H1 (cell line): ENCODE data around the gene COL5A2. TPM values are rescaled to one million over a fixed set of nuclear protein-coding genes. Genes with fewer than 3 reads are reported as not detected.

Experiments
- CTCF ChIA-PET: fragments of 300-600 bp; sonication (Branson Sonifier 250); formaldehyde crosslinking; loops from one replicate; lab custom pipeline; 2021; ENCODE audit not compliant: partially characterized antibody; lab: Charles Lee
- POLR2A ChIA-PET: fragments of 300-600 bp; sonication (Branson Sonifier 250); formaldehyde crosslinking; loops from one replicate; lab custom pipeline; 2021; ENCODE audit warnings: inconsistent platforms; ENCODE audit not compliant: partially characterized antibody; lab: Charles Lee
- DNase-seq, 2 experiments: peaks; one replicate each; pipeline versions ENCODE4 v3.0.0 to v3.0.0-alpha.2; 2010 to 2022; ENCODE audit warnings: low spot score in 2 of 2, low read depth in 1 of 2, mixed read lengths in 1 of 2
- FAIRE-seq: peaks from 2 replicates; lab custom pipeline; 2011; peaks lifted over from hg19 to GRCh38; lab: Jason Lieb, UNC
- H2AFZ ChIP-seq: 2 replicates; pipeline ENCODE4 v1.8.1; 2012; ENCODE audit warnings: low read length, inconsistent platforms
- H2AK5ac ChIP-seq: 2 replicates; pipeline ENCODE4 v1.6.1; 2013; ENCODE audit warnings: low read depth, low read length
- H2BK120ac ChIP-seq: replicated peaks from 2 replicates; pipeline ENCODE3; 2013; ENCODE audit warnings: low read depth, low read length, inconsistent platforms
- H2BK12ac ChIP-seq: 2 replicates; pipeline ENCODE4 v1.6.1; 2013; ENCODE audit warnings: low read depth, low read length
- H2BK15ac ChIP-seq: 2 replicates; pipeline ENCODE4 v1.6.1; 2013; ENCODE audit warnings: low read length
- H2BK20ac ChIP-seq: 2 replicates; pipeline ENCODE4 v1.6.1; 2013; ENCODE audit warnings: low read length
- H2BK5ac ChIP-seq: 2 replicates; pipeline ENCODE4 v1.6.1; 2013; ENCODE audit warnings: low read depth, low read length
- H3K14ac ChIP-seq: 2 replicates; pipeline ENCODE4 v1.6.1; 2013; ENCODE audit warnings: inconsistent platforms; ENCODE audit not compliant: insufficient read length
- H3K18ac ChIP-seq: 2 replicates; pipeline ENCODE4 v1.6.1; 2013; ENCODE audit warnings: low read length; ENCODE audit errors: extremely low read depth
- H3K23ac ChIP-seq: 2 replicates; pipeline ENCODE4 v1.6.1; 2013; ENCODE audit warnings: inconsistent platforms; ENCODE audit not compliant: insufficient read length
- H3K23me2 ChIP-seq: 2 replicates; pipeline ENCODE4 v1.6.1; 2013; ENCODE audit warnings: low read depth, low read length
- H3K27ac ChIP-seq: 2 replicates; pipeline ENCODE4 v1.6.1; 2011; ENCODE audit warnings: low read depth, low read length, inconsistent platforms
- H3K27me3 ChIP-seq, 4 experiments: replicated peaks in 1 of 4; 1 replicate in 1 of 4; 2 replicates in 3 of 4; pipeline versions ENCODE4 v1.6.1 to v1.8.1; 2011 to 2013; ENCODE audit warnings: low read length in 3 of 4, mild to moderate bottlenecking in 3 of 4, inconsistent platforms in 2 of 4, mixed read lengths in 2 of 4, moderate library complexity in 1 of 4; ENCODE audit not compliant: control insufficient read depth in 3 of 4, insufficient read depth in 3 of 4; ENCODE audit errors: extremely low read depth in 1 of 4
- H3K36me3 ChIP-seq, 4 experiments: 2 replicates each; pipeline versions ENCODE4 v1.6.1 to v1.8.1; 2011 to 2013; ENCODE audit warnings: mild to moderate bottlenecking in 4 of 4, low read length in 3 of 4, moderate library complexity in 2 of 4, control low read depth in 1 of 4, inconsistent platforms in 1 of 4; ENCODE audit not compliant: insufficient read depth in 4 of 4, control insufficient read depth in 2 of 4
- H3K4ac ChIP-seq: replicated peaks from 2 replicates; pipeline ENCODE3; 2013; ENCODE audit warnings: low read length, low read depth, mixed read lengths, inconsistent platforms; ENCODE audit not compliant: insufficient read length
- H3K4me1 ChIP-seq, 4 experiments: replicated peaks in 1 of 4; 1 replicate in 1 of 4; 2 replicates in 3 of 4; pipeline versions ENCODE4 v1.6.1 to v1.8.1; 2011 to 2013; ENCODE audit warnings: low read length in 3 of 4, inconsistent platforms in 2 of 4, mixed read lengths in 1 of 4; ENCODE audit not compliant: insufficient read depth in 4 of 4, control insufficient read depth in 3 of 4
- H3K4me2 ChIP-seq, 2 experiments: 2 replicates each; pipeline versions ENCODE4 v1.6.1 to v1.8.1; 2011 to 2013; ENCODE audit warnings: low read depth in 2 of 2, low read length in 2 of 2, control low read depth in 1 of 2, inconsistent platforms in 1 of 2, mild to moderate bottlenecking in 1 of 2; ENCODE audit not compliant: insufficient read depth in 1 of 2
- H3K4me3 ChIP-seq, 4 experiments: fragments of 200-600, 300-600 bp in 1 of 4; sonication (generic), shearing (Covaris generic), sonication (Bioruptor Twin) in 1 of 4; 2 replicates each; pipeline versions ENCODE4 v1.5.1 to v1.8.1; 2011 to 2016; ENCODE audit warnings: low read length in 4 of 4, low read depth in 3 of 4, control low read depth in 2 of 4, inconsistent platforms in 2 of 4, mild to moderate bottlenecking in 2 of 4, mixed read lengths in 1 of 4, moderate library complexity in 1 of 4; ENCODE audit not compliant: insufficient read depth in 2 of 4; ENCODE audit errors: extremely low read depth in 1 of 4
- H3K56ac ChIP-seq: replicated peaks from 2 replicates; pipeline ENCODE3; 2013; ENCODE audit warnings: low read depth, mild to moderate bottlenecking, mixed read lengths, low read length, inconsistent platforms; ENCODE audit not compliant: insufficient read length
- H3K79me1 ChIP-seq: 2 replicates; pipeline ENCODE4 v1.6.1; 2013; ENCODE audit warnings: low read depth, low read length, control low read depth
- H3K79me2 ChIP-seq, 2 experiments: 2 replicates each; pipeline versions ENCODE4 v1.6.1 to v1.8.1; 2012 to 2013; ENCODE audit warnings: low read length in 2 of 2, mild to moderate bottlenecking in 2 of 2, inconsistent platforms in 1 of 2; ENCODE audit not compliant: insufficient read depth in 2 of 2, control insufficient read depth in 1 of 2
- H3K9ac ChIP-seq, 4 experiments: replicated peaks in 1 of 4; 1 replicate in 1 of 4; 2 replicates in 3 of 4; pipeline versions ENCODE4 v1.6.1 to v1.8.1; 2011 to 2013; ENCODE audit warnings: low read depth in 3 of 4, low read length in 3 of 4, control low read depth in 2 of 4, mild to moderate bottlenecking in 2 of 4, moderate library complexity in 2 of 4, inconsistent platforms in 1 of 4; ENCODE audit errors: extremely low read depth in 1 of 4
- H3K9me3 ChIP-seq, 2 experiments: 2 replicates each; pipeline versions ENCODE4 v1.6.1 to v1.8.1; 2012 to 2013; ENCODE audit warnings: mild to moderate bottlenecking in 2 of 2, moderate library complexity in 2 of 2, control low read depth in 1 of 2, inconsistent platforms in 1 of 2, low read depth in 1 of 2, low read length in 1 of 2, mixed read lengths in 1 of 2; ENCODE audit not compliant: insufficient read depth in 2 of 2
- H4K20me1 ChIP-seq, 2 experiments: replicated peaks in 1 of 2; 2 replicates each; pipeline versions ENCODE3 to v1.8.1; 2011 to 2013; ENCODE audit warnings: inconsistent platforms in 2 of 2, low read length in 2 of 2, mild to moderate bottlenecking in 1 of 2; ENCODE audit not compliant: insufficient read depth in 2 of 2, control insufficient read depth in 1 of 2
- H4K5ac ChIP-seq: 2 replicates; pipeline ENCODE4 v1.6.1; 2013; ENCODE audit warnings: low read length, low read depth, mixed read lengths, inconsistent platforms; ENCODE audit not compliant: insufficient read length
- H4K8ac ChIP-seq: 2 replicates; pipeline ENCODE4 v1.8.0; 2013; ENCODE audit warnings: mild to moderate bottlenecking, moderate library complexity, low read length, inconsistent platforms; ENCODE audit not compliant: insufficient read depth; ENCODE audit errors: extremely low read depth
- H4K91ac ChIP-seq: replicated peaks from 2 replicates; pipeline ENCODE3; 2013; ENCODE audit warnings: low read length, mixed read lengths, inconsistent platforms; ENCODE audit not compliant: insufficient read length
- KDM4A ChIP-seq: IDR thresholded peaks from one replicate; pipeline ENCODE4 v1.7.1; 2012; ENCODE audit warnings: low read depth, mild to moderate bottlenecking, moderate library complexity, low read length, inconsistent platforms; ENCODE audit not compliant: severe bottlenecking
- POU5F1 ChIP-seq: IDR thresholded peaks from 2 replicates; pipeline ENCODE4 v1.6.1; 2011; ENCODE audit warnings: low read depth, mild to moderate bottlenecking, low read length, moderate library complexity
- TCF12 ChIP-seq: IDR thresholded peaks from 2 replicates; pipeline ENCODE4 v1.6.1; 2011; ENCODE audit warnings: low read depth, mild to moderate bottlenecking, low read length
- WGBS, 2 experiments: shearing (Covaris generic) in 1 of 2; methylation state at CpG; one replicate each; pipeline versions ENCODE4 v1.1.6 to v1.1.7; 2013 to 2015; ENCODE audit warnings: low lambda C conversion rate in 2 of 2, mixed read lengths in 2 of 2, inconsistent platforms in 1 of 2, low coverage in 1 of 2, missing lambda C conversion rate in 1 of 2; ENCODE audit not compliant: insufficient replicate concordance in 2 of 2, insufficient coverage in 1 of 2, insufficient read length in 1 of 2; ENCODE audit errors: extremely low coverage in 1 of 2, missing lambda C conversion rate in 1 of 2; 5-methylcytosine and 5-hydroxymethylcytosine counted together
- polyA plus RNA-seq, 7 experiments: library from polyadenylated mRNA; depleted of rRNA in 3 of 7; stranded (reverse) in 5 of 7; unstranded in 2 of 7; fragments of >200 nt in 5 of 7; fragments of 200-250 nt in 2 of 7; gene quantifications; 1 replicate in 5 of 7; 2 replicates in 1 of 7; 4 replicates in 1 of 7; pipeline versions ENCODE4 v1.2.1 to v1.2.3, GENCODE V29; 2011 to 2013; ENCODE audit warnings: missing spikeins in 2 of 7, mixed read lengths in 2 of 7
- total RNA-seq: library from RNA; stranded (reverse); fragmentation: NEBNext Ultra II Directional; extraction: Animal tissue kit (Norgen Biotek cat#: 25700); gene quantifications from 2 replicates; pipeline ENCODE4 v1.2.1, GENCODE V29; 2021
- TF ChIP-seq, protein P1 (sequence below): IDR thresholded peaks from 2 replicates; pipeline ENCODE4 v1.6.1; 2012; ENCODE audit warnings: low read length, inconsistent platforms

COL5A2 gene
- total and polyA plus RNA-seq, 2 of the 8 experiments (the other 6 are each of a cell fraction or from before 2014, with no cell fraction given): 4.7 to 24.2 TPM

DNA sequence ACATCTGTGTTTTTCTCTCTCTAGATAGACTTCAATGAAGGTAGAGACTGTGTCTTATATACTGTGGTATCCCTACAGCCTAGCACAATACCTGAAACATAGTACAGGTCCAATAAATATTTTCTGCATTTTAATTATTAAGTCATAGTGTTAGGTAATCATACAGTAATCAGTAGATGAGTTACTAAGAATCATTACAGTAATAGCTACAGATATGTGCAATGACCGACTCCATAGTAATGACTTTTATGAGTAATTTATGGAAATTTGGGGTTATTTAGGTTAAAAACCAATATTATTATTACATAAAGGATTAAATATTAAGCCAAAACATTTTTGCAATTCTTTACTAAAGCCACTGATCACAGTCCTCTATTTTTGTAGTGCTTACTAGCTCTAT lies 21.6 kb downstream of the COL5A2 start:
- H3K14ac ChIP-seq: no peak overlapping the region
- no peak overlapping the region for H4K8ac ChIP-seq
- H3K23me2 ChIP-seq: no peaks in the 10 kb centered on the region
- no peak overlapping the region for H3K4me2 ChIP-seq
- no peak overlapping the region for H2BK20ac ChIP-seq
- H3K9me3 ChIP-seq: no peaks in the 10 kb centered on the region
- no peak overlapping the region for H2AK5ac ChIP-seq
- peaks cover 0 to 2% (median under 1%) of the 10 kb centered on the region in 4 experiments; a peak in 2 of 7 replicates for H3K4me1 ChIP-seq
- H3K79me1 ChIP-seq: no peaks in the 10 kb centered on the region
- H4K20me1 ChIP-seq: no peaks in the 10 kb centered on the region
- ChIA-PET CTCF (interaction anchor here (1.2 kb wide), 2 partner anchors 14 to 22 kb away, joined by 3 to 5 read pairs; partner anchors contain the start of gene COL5A2), POLR2A (no interaction called here)
- TF ChIP-seq TCF12 (no peak), POU5F1 (no peak), KDM4A (no peak)
- TF ChIP-seq, protein P1, sequence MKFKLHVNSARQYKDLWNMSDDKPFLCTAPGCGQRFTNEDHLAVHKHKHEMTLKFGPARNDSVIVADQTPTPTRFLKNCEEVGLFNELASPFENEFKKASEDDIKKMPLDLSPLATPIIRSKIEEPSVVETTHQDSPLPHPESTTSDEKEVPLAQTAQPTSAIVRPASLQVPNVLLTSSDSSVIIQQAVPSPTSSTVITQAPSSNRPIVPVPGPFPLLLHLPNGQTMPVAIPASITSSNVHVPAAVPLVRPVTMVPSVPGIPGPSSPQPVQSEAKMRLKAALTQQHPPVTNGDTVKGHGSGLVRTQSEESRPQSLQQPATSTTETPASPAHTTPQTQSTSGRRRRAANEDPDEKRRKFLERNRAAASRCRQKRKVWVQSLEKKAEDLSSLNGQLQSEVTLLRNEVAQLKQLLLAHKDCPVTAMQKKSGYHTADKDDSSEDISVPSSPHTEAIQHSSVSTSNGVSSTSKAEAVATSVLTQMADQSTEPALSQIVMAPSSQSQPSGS: no peak
- no peak overlapping the region for H3K56ac ChIP-seq
- H3K18ac ChIP-seq: no peak overlapping the region
- H2BK5ac ChIP-seq: no peak overlapping the region
- H3K9ac ChIP-seq: no peak overlapping the region
- H4K5ac ChIP-seq: no peak overlapping the region
- no peak for DNase-seq
- no peak overlapping the region for H2BK120ac ChIP-seq
- no peak overlapping the region for H3K4ac ChIP-seq
- H2BK12ac ChIP-seq: no peak overlapping the region
- H3K36me3 ChIP-seq: no peaks in the 10 kb centered on the region; a peak in 1 of 8 replicates
- no peak overlapping the region for H3K27ac ChIP-seq
- H3K23ac ChIP-seq: no peak overlapping the region
- 84% methylated on average over 1 of the region's 1 CpG; no CpG with 5 or more reads in 1 of the 2 experiments for WGBS, 2 experiments
- no peak for FAIRE-seq
- H2BK15ac ChIP-seq: no peak overlapping the region
- no peak overlapping the region for H2AFZ ChIP-seq
- no peaks in the 10 kb centered on the region for H3K27me3 ChIP-seq
- no peak overlapping the region for H3K4me3 ChIP-seq
- no peak overlapping the region for H4K91ac ChIP-seq
- no peaks in the 10 kb centered on the region for H3K79me2 ChIP-seq
